ENCODE results near the gene AK1. TPM values are rescaled to one million over a fixed set of nuclear protein-coding genes. Genes with fewer than 3 reads are reported as not detected.

The AK1 gene
- total RNA-seq, 3 donors from 2014 or later = 66.7 to 157 (median 106) TPM

DNA sequence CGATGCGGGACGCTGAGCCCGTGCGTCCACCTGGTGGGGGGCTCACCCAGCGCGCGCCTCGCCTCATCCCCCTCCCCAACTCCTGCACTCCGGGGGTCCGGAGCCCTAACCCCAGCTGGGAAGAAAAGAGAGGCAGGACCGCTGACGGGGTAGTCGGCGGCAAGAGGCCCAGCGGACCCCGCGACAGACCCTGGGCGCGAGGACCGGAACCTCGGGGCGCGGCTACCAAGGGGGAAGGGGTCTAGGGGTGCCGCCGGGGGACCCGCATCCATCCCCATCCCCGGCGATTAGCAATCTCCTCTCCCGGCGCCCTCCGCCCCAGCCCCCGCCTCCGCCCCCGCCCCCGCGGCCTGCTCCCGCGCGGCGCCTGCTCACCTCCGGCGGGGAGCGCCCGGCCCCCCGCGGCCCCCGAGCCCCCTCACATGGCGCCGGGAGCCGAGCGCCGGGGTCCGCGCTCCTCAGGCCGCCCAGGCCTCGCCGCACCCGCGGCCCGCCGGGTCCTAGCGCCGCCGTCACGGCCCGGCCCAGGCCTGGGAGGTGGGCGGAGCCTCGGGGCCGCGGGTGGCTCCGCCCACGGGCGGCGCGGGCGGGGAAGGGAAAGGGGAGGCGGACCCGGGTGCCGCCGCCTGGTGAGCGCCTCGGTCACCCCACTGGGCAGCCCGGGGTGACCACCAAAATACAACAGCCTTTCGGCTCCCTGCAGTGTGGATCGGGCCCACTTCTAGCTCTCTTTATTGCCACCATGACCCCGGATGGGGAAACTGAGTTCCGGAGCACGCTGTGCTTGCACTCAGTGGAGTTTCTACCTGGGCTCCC is 21.9 kb upstream of the AK1 start, which contains the start of gene ST6GALNAC6:
Gene ST6GALNAC6, minus strand, starts transcription at position 476 of the 816 bp plus-strand sequence. CDS start 1,622 bp downstream, outside the sequence.
- Histone ChIP-seq H3K4me3 (peak within 1 kb of the TSS; percentile 75), H3K36me3 (ENCODE audit: low read depth) (peaks cover 8% of the 10 kb centered on the region), H3K4me1 (ENCODE audit: low read depth) (peaks cover 52% of the 10 kb centered on the region), H3K9me3 (no peaks in the 10 kb centered on the region)
- TF ChIP-seq, protein P1, sequence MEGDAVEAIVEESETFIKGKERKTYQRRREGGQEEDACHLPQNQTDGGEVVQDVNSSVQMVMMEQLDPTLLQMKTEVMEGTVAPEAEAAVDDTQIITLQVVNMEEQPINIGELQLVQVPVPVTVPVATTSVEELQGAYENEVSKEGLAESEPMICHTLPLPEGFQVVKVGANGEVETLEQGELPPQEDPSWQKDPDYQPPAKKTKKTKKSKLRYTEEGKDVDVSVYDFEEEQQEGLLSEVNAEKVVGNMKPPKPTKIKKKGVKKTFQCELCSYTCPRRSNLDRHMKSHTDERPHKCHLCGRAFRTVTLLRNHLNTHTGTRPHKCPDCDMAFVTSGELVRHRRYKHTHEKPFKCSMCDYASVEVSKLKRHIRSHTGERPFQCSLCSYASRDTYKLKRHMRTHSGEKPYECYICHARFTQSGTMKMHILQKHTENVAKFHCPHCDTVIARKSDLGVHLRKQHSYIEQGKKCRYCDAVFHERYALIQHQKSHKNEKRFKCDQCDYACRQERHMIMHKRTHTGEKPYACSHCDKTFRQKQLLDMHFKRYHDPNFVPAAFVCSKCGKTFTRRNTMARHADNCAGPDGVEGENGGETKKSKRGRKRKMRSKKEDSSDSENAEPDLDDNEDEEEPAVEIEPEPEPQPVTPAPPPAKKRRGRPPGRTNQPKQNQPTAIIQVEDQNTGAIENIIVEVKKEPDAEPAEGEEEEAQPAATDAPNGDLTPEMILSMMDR (IDR thresholded peaks at IDR 0.05) = no peak
- intact Hi-C loops (cut with DNase I, micrococcal nuclease) = no loop called here
- DNase-seq = peak; percentile 78 to 87 (median 79)
- ATAC-seq = peak; percentile 77

DNA sequence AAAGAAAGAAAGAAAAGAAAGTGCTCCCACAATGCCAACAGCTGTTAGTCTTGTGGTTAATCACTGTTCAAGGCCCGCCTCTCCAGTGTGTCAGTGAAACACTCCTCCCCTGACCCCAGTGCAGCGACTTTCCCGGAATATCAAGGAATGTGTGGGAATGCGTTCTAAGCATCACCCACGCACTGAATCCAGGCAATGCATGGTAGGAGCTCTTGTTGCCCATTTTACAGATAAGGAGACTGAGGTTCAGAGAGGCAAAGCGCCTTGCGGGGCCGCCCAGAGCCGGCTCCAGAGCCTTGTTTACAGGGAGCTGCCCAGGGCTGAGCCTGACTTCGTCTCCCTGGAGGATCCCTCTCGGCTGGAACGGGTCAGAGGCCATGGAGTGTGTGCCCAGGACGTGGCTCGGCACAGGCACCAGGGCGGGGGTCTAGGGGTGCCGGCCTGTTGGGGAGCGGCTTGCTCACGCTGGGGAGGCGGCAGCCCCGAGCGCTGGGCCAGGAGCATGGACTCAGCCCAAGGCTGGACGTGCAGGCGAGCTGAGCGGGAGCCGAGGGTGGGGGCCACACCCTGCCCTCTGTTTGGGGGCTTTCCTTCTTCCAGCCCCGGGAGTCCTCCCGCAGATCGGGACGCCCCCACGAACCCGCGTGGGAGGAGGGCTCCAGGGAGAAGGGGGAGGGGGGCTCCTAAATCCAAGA is 21.1 kb upstream of the AK1 start:
- peak in 1 of 3 donors; percentile 67 for DNase-seq
- H3K4me3 ChIP-seq = peak overlapping the region; percentile 75
- peaks cover 7% of the 10 kb centered on the region for H3K9me3 ChIP-seq
- intact Hi-C loops (cut with DNase I, micrococcal nuclease) = no loop called here
- H3K36me3 ChIP-seq (ENCODE audit: low read depth) = peaks cover 10% of the 10 kb centered on the region
- ATAC-seq = peak; percentile 29
- TF ChIP-seq, protein P1 (IDR thresholded peaks at IDR 0.05) = no peak
- H3K4me1 ChIP-seq (ENCODE audit: low read depth) = peaks cover 44% of the 10 kb centered on the region

DNA sequence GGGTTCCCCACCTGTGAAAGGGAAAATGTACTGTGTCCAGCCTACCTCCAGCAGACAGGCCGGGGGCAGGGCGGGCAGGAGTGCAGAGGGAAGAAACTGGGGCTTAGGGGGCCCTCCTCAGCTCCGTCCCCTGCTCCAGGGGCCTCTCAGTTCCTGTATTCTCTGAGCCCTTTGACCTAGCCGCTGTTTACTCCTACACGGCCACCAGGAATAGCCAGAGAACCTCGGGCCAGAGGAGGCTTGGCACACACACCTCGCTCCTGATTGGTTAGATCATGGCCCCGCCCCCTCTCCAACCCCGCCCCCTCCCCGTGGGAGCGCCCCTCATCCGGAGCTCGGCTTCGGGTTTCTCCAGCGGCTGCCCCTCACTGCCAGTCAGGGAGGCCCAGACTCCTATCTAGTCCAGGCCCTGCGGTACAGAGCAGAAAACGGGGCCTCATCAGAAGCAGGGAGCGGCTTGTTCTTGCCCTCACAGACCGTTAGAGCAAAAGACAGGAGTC is 19.8 kb upstream of the AK1 start:
- peak; percentile 45 for ATAC-seq
- TF ChIP-seq, protein P1 (IDR thresholded peaks at IDR 0.05) = no peak
- Histone ChIP-seq H3K36me3 (ENCODE audit: low read depth) (peaks cover 16% of the 10 kb centered on the region), H3K4me3 (no peak overlapping the region), H3K4me1 (ENCODE audit: low read depth) (peaks cover 33% of the 10 kb centered on the region), H3K9me3 (peaks cover 17% of the 10 kb centered on the region)
- intact Hi-C loops (cut with DNase I, micrococcal nuclease) = no loop called here
- DNase-seq = peak in 2 of 3 donors; percentile 69 to 75

DNA sequence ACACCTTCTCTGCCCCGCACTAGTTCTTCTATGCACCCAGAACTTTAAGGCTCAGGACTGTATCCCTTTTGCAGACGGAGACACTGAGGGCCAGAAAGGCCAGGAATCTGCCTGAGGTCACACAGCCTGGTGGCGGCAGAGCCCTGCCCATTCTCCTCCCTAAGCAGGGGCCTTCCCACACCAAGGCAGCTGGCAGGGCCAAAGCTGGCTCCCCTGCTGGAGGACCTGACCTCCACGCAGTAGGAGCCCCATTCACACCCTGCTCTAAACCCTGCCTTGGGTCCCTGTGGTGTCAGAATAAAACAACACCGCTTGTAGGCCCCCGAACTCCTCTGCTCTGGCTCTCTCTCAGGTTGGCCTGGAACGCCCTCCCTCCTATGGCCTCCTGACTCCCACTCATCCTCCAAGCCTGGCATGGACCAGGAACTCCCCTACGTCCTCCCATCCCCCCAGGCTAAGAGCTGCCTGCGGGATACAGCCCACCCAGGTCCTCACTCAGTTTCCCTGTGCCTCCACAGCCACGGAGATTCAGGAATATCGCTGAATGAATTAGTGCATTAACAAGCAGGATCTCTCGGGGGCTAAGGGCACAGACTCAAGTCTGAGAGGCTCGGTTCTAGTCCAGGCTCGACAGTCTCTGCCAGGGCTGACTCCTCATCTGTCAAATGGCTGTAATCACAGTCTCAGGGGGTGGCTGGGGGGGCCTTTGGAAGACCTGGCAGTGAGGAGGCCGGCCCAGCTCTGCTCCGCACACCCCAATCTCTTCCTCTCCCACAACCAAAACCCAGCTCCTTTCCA is 19.1 kb upstream of the AK1 start:
- TF ChIP-seq, protein P1 (IDR thresholded peaks at IDR 0.05) = no peak
- Histone ChIP-seq H3K9me3 (peaks cover 17% of the 10 kb centered on the region), H3K36me3 (ENCODE audit: low read depth) (peaks cover 16% of the 10 kb centered on the region), H3K4me3 (no peak overlapping the region), H3K4me1 (ENCODE audit: low read depth) (peaks cover 26% of the 10 kb centered on the region)
- no peak for ATAC-seq
- DNase-seq = no peak
- intact Hi-C loops (cut with DNase I, micrococcal nuclease) = no loop called here

DNA sequence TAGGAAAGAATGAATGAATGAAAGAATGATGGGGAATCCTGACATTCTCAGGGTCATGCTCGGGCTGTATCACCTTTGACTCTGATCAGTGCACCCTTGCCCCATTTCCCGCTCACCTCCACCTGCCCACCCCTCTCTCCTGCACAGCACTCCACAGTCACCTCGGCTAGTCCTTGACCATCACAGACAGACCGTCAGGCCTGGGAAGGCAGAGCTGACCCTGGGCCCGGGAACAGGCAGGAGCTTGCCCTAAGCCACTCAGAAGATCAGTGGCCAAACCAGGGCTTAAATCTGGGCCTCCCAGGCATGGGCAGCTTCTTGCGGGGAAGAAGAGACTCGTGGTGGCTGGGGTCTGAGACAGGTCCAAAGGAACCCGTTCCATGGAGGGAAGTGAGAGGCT is 18.3 kb upstream of the AK1 start:
- H3K9me3 ChIP-seq = peaks cover 17% of the 10 kb centered on the region
- H3K4me1 ChIP-seq (ENCODE audit: low read depth) = peaks cover 18% of the 10 kb centered on the region
- peaks cover 16% of the 10 kb centered on the region for H3K36me3 ChIP-seq (ENCODE audit: low read depth)
- no peak overlapping the region for H3K4me3 ChIP-seq
- intact Hi-C loops (cut with DNase I, micrococcal nuclease) = no loop called here
- ATAC-seq (no peak), DNase-seq (no peak)
- TF ChIP-seq, protein P1 (IDR thresholded peaks at IDR 0.05) = no peak
